ENCODE data around the gene DNAJC15. TPM values are rescaled to one million over a fixed set of nuclear protein-coding genes. Genes with fewer than 3 reads are reported as not detected.

The DNAJC15 gene
- total RNA-seq, 1 donor from 2014 or later: 27.4 TPM

- Mint-ChIP-seq H3K27me3 (peaks cover 16% of the 10 kb centered on the region), H3K4me3 (ENCODE audit: low read depth) (no peak overlapping the region), H3K9me3 (ENCODE audit: low read depth) (no peaks in the 10 kb centered on the region), H3K36me3 (ENCODE audit: insufficient read depth) (no peaks in the 10 kb centered on the region), H3K4me1 (ENCODE audit: low read depth) (peaks cover 12% of the 10 kb centered on the region), H3K27ac (no peak overlapping the region)
- DNase-seq (ENCODE audit: low spot score, unreplicated experiment): no peak
- no peak for TF ChIP-seq CTCF (IDR thresholded peaks at IDR 0.05; ENCODE audit: unreplicated experiment)
Measured at GRCh38 chr13:43129511-43130110, 106.2 kb downstream of the DNAJC15 start.

- Mint-ChIP-seq H3K27ac (no peak overlapping the region), H3K4me3 (ENCODE audit: low read depth) (no peak overlapping the region), H3K4me1 (ENCODE audit: low read depth) (peaks cover 21% of the 10 kb centered on the region), H3K36me3 (ENCODE audit: insufficient read depth) (no peaks in the 10 kb centered on the region), H3K27me3 (peaks cover 18% of the 10 kb centered on the region), H3K9me3 (ENCODE audit: low read depth) (no peaks in the 10 kb centered on the region)
- peak; percentile 42 for TF ChIP-seq CTCF (IDR thresholded peaks at IDR 0.05; ENCODE audit: unreplicated experiment)
- no peak for DNase-seq (ENCODE audit: low spot score, unreplicated experiment)
Measured at GRCh38 chr13:43132257-43132656, 108.9 kb downstream of the DNAJC15 start.

- peaks cover 26% of the 10 kb centered on the region for H3K4me1 Mint-ChIP-seq (ENCODE audit: low read depth)
- H3K27me3 Mint-ChIP-seq: peaks cover 14% of the 10 kb centered on the region
- TF ChIP-seq CTCF (IDR thresholded peaks at IDR 0.05; ENCODE audit: unreplicated experiment): no peak
- H3K4me3 Mint-ChIP-seq (ENCODE audit: low read depth): no peak overlapping the region
- H3K9me3 Mint-ChIP-seq (ENCODE audit: low read depth): no peaks in the 10 kb centered on the region
- no peak overlapping the region for H3K27ac Mint-ChIP-seq
- no peak for DNase-seq (ENCODE audit: low spot score, unreplicated experiment)
- no peaks in the 10 kb centered on the region for H3K36me3 Mint-ChIP-seq (ENCODE audit: insufficient read depth)
Measured at GRCh38 chr13:43132911-43133310, 109.5 kb downstream of the DNAJC15 start.

GRCh38 chr13:43133792-43134191 lies 110.4 kb downstream of the DNAJC15 start:
- DNase-seq (ENCODE audit: low spot score, unreplicated experiment): no peak
- no peak for TF ChIP-seq CTCF (IDR thresholded peaks at IDR 0.05; ENCODE audit: unreplicated experiment)
- Mint-ChIP-seq H3K4me1 (ENCODE audit: low read depth) (peaks cover 28% of the 10 kb centered on the region), H3K27ac (peak overlapping the region; percentile 5), H3K9me3 (ENCODE audit: low read depth) (no peaks in the 10 kb centered on the region), H3K27me3 (peaks cover 9% of the 10 kb centered on the region), H3K36me3 (ENCODE audit: insufficient read depth) (no peaks in the 10 kb centered on the region), H3K4me3 (ENCODE audit: low read depth) (no peak overlapping the region)

GRCh38 chr13:43134868-43135267 lies 111.5 kb downstream of the DNAJC15 start:
- DNase-seq (ENCODE audit: low spot score, unreplicated experiment): no peak
- Mint-ChIP-seq H3K9me3 (ENCODE audit: low read depth) (no peaks in the 10 kb centered on the region), H3K27me3 (peaks cover 9% of the 10 kb centered on the region), H3K4me1 (ENCODE audit: low read depth) (peaks cover 23% of the 10 kb centered on the region), H3K27ac (peak overlapping the region; percentile 51), H3K4me3 (ENCODE audit: low read depth) (no peak overlapping the region), H3K36me3 (ENCODE audit: insufficient read depth) (no peaks in the 10 kb centered on the region)
- no peak for TF ChIP-seq CTCF (IDR thresholded peaks at IDR 0.05; ENCODE audit: unreplicated experiment)
